NCI-H2029 (cell line): ENCODE data around the gene PDGFD.
"Not testable (repeated sequence)": the region's sequence is repeated elsewhere in the genome, so short reads cannot be mapped to it uniquely, and the experiment has no call there.

Source experiments
- DNase-seq: peaks from one replicate; lab custom pipeline; 2025; lab: John Stamatoyannopoulos, UW

Gene PDGFD

GRCh38 chr11:104054911-104055529 lies 108.9 kb downstream of the PDGFD start:
- no peak for DNase-seq

- DNase-seq = no peak
Observed at GRCh38 chr11:104053743-104054478, 110.0 kb downstream of the PDGFD start.

- DNase-seq = no peak
Observed at GRCh38 chr11:104051778-104052177, 112.2 kb downstream of the PDGFD start.

GRCh38 chr11:104049116-104049515 lies 114.8 kb downstream of the PDGFD start:
- no peak for DNase-seq

GRCh38 chr11:104046858-104047257 lies 117.1 kb downstream of the PDGFD start:
- DNase-seq = not testable (repeated sequence)

- DNase-seq = no peak
Observed at GRCh38 chr11:104046331-104046730, 117.6 kb downstream of the PDGFD start.

- DNase-seq = no peak
Observed at GRCh38 chr11:104043678-104044239, 120.2 kb downstream of the PDGFD start.

- DNase-seq = no peak
Observed at GRCh38 chr11:104043142-104043541, 120.8 kb downstream of the PDGFD start.

- no peak for DNase-seq
Observed at GRCh38 chr11:104041792-104042191, 122.2 kb downstream of the PDGFD start.

- DNase-seq = no peak
Observed at GRCh38 chr11:104036995-104037394, 127.0 kb downstream of the PDGFD start.

- DNase-seq = no peak
Observed at GRCh38 chr11:104036588-104036987, 127.4 kb downstream of the PDGFD start, which contains the start of gene DDI1. Gene DDI1 (plus strand): TSS chr11:104036640. CDS start chr11:104036823, 183 bp downstream.

GRCh38 chr11:104033561-104033960 lies 130.4 kb downstream of the PDGFD start:
- no peak for DNase-seq

GRCh38 chr11:104033134-104033533 lies 130.8 kb downstream of the PDGFD start:
- no peak for DNase-seq

GRCh38 chr11:104028476-104029263 lies 135.3 kb downstream of the PDGFD start:
- DNase-seq = no peak

- no peak for DNase-seq
Observed at GRCh38 chr11:104024572-104024971, 139.4 kb downstream of the PDGFD start.

- DNase-seq = no peak
Observed at GRCh38 chr11:104015649-104016415, 148.1 kb downstream of the PDGFD start.

- no peak for DNase-seq
Observed at GRCh38 chr11:104011044-104011443, 152.9 kb downstream of the PDGFD start.

GRCh38 chr11:104009744-104010143 lies 154.2 kb downstream of the PDGFD start:
- DNase-seq = no peak

- no peak for DNase-seq
Observed at GRCh38 chr11:104005234-104005855, 158.6 kb downstream of the PDGFD start.

- no peak for DNase-seq
Observed at GRCh38 chr11:104003491-104003890, 160.5 kb downstream of the PDGFD start.

GRCh38 chr11:104001561-104002056 lies 162.3 kb downstream of the PDGFD start:
- no peak for DNase-seq
